GM18507 (cell line): ENCODE data around the gene SESTD1.
"Not testable (repeated sequence)": the region's sequence is repeated elsewhere in the genome, so short reads cannot be mapped to it uniquely, and the experiment has no call there.

ENCODE experiments used
- DNase-seq: peaks from one replicate; pipeline ENCODE4 v3.0.0; 2011; ENCODE audit warnings: low read depth; ENCODE audit not compliant: insufficient read length; ENCODE audit errors: extremely low spot score
- FAIRE-seq: peaks from 2 replicates; lab custom pipeline; 2011; peaks lifted over from hg19 to GRCh38; lab: Jason Lieb, UNC

Gene SESTD1

DNA sequence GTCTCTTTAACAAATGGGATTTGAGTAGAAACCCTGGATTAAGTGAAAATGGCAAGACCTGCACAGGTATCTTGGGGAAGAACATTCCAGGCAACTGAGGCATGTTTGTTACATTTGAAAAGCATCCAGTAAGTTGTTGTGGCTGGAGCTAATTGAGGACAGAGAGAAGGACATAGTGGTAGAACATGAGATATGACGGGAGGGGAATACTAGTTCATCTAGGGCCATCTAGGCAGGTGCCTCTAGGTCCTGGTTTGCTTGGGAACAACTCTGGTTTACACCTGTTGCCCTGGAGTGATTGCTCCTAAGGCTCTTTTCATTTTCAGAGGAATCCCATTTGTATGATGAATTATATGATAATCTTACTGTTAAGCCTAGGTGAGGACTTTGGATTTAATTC lies 194.9 kb downstream of the SESTD1 start:
- no peak for FAIRE-seq

DNA sequence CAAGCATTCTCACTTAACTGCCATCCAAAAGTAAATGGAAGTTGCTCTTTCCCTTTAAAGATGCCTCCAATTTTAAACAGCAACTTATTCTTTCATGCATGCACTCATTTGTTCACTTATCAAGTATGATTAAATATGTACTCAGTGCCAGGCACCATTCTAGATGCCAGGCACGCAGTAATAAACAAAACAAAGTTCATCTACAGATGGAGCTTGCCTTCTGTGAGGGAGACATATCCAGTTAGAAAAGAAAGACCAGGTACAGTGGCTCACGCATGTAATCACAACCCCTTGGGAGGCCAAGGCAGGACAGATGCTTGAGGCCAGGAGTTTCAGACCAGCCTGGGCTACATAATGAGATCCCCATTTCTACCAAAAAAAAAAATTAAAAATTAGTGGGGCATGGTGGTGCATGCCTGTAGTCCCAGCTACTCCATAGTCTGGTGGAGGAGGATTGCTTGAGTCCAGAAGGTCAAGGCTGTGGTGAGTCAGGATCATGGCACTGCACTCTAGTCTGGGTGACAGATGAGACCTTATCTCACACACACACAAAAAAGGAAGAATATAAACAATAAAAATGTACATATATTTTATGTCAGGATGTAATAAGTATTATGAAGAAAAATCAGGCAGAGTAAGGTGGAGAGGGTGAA lies 195.5 kb downstream of the SESTD1 start:
- DNase-seq (no peak), FAIRE-seq (no peak)

More for the DNA sequence above, 194.9 kb downstream of the SESTD1 start:
- no peak for DNase-seq

DNA sequence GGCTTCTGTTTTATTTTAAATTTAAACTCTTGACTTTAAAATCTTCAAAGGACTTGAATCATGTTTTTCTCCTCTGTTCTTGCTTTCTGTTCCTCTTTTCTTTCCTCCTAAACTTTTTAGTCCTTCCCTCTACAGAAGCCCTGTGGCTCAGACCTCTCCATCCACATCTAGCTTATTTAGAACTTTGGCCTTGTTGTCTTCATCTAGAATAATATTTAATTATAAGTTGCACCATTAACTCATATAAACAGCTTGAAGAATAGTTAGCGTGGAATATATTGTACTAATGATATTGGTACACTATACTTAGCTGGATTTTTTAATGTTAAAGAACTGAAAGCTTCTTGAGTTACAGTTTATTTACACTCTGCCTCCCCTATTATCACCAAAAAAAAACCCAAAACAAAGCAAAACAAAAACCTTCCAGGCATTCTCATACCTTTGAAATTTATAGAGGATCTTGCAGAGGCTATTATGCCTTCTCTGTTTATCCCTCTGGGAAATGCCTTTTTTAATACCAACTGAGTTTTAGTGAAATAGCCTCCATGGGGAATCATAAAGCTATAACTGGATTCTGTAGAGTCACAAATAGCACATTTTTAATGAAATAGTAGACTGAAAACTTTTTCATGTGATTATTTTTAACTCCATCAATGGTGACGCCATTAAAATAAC lies 205.5 kb downstream of the SESTD1 start:
- DNase-seq (no peak), FAIRE-seq (peak; percentile 63)

DNA sequence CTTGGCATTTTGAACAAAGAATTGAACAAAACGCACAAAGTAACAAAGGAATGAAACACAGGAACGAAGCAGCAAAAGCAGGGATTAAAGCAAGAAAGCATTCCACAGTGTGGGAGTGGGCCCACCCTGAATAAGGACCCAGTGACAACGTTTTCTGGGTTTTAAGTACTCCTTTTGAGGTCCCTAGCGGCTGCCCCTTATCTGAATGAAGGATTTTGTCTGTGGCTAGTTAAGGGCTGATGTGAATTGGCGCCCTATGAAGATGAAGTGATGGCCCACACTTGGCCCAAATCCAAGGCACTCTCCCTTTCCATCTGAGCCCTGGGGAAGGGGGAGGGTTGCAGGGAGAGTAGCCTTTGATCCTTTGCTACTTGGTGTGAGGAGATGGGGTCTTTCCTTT lies 206.9 kb downstream of the SESTD1 start:
- FAIRE-seq (no peak), DNase-seq (no peak)

DNA sequence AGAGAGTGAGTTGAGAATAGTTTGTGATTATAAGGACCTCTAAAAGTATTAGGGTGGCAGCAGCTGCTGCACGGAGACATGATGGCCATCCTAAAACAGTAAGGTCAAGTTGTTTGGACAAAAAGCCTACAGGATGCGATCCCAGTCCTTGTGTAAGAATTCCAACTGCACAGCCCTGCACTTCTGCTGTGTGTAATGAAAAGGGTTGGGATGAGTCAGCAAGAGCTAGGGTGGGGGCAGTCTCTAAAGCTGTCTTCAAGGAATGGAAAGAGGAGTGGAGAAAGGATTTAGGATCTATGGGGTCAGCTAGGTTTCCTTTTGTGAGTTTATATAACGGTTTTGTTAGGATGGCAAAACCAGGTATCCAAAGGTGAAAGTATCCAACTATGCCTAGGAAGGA lies 211.1 kb downstream of the SESTD1 start:
- not testable (repeated sequence) for DNase-seq, FAIRE-seq
